HG03457 (cell line): Measurements from ENCODE around the gene METRNL.
A peak's percentile ranks its signal among the peaks of the same experiment; 100 is the strongest.
"Not testable (repeated sequence)": the region's sequence is repeated elsewhere in the genome, so short reads cannot be mapped to it uniquely, and the experiment has no call there.

Source experiments
- ATAC-seq: cut with Tn5 transposase; IDR thresholded peaks from one replicate; pipeline ENCODE4 v1.9.1; 2021; ENCODE audit warnings: moderate number of reproducible peaks; ENCODE audit not compliant: unreplicated experiment

Gene METRNL

GRCh38 chr17:83051396-83052240 lies 27.8 kb upstream of the METRNL start:
- ATAC-seq = peak; percentile 83

- ATAC-seq = no peak
Observed at GRCh38 chr17:83052241-83052564, 27.2 kb upstream of the METRNL start.

DNA sequence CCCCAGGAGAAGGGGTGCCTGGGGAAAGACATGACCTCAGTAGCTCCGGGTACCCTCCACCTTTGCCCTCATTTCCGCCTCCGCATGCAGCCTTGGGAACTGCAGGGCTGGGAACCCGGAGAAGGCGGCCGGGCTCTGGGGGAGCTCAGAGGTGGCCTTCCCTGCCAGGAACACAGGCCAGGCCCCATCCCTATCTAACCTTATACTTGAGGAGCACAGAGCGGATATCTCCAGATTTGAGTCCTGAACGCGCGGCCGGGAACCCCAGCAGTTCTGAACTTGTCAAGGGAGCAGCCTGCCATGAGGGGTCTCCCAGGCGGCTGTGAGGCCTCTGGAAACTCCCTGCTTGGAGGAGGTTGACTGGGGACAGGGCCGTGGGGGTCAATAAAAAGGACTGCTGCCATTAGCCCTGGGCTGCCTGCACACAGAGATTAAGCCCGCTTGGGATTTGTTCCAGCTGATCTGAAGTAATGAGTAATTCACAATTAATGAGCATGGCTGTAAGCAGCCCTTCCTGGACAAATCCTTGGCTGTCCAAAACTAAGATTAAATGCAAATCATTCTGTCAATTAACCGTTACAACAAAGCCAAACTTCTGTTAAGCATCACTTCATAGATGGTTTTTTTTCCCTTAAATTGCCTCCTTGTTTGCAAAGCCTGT lies 26.3 kb upstream of the METRNL start:
- no peak for ATAC-seq

- ATAC-seq = no peak
Observed at GRCh38 chr17:83053739-83054451, 25.5 kb upstream of the METRNL start.

DNA sequence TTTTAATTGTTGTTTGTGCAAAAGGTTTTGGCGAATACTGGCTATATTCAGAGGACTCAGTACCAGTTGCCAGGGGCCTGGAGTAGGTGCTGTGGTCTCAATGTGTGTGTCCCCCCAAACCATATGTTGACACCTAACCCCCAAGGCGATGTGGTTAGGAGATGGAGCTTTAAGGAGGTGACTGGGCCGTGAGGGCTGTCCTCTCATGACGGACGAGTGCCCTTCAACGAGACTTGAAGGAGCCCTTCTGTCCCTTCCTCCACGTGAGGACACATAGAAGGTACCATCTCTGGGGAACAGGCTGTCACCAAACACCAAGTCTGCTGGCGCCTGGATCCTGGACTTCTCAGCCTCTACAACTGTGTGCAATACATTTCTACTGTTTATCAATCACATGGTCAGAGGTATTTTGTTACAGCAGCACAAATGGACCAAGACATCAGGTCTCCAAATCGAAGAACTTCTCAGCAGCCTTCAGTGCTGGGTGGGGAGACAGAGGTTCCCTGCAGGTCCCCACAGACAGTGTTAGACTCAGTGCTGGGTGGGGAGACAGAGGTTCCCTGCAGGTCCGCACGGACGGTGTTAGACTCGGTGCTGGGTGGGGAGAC lies 24.8 kb upstream of the METRNL start:
- ATAC-seq = no peak

- ATAC-seq = not testable (repeated sequence)
Observed at GRCh38 chr17:83055176-83055575, 24.2 kb upstream of the METRNL start.

DNA sequence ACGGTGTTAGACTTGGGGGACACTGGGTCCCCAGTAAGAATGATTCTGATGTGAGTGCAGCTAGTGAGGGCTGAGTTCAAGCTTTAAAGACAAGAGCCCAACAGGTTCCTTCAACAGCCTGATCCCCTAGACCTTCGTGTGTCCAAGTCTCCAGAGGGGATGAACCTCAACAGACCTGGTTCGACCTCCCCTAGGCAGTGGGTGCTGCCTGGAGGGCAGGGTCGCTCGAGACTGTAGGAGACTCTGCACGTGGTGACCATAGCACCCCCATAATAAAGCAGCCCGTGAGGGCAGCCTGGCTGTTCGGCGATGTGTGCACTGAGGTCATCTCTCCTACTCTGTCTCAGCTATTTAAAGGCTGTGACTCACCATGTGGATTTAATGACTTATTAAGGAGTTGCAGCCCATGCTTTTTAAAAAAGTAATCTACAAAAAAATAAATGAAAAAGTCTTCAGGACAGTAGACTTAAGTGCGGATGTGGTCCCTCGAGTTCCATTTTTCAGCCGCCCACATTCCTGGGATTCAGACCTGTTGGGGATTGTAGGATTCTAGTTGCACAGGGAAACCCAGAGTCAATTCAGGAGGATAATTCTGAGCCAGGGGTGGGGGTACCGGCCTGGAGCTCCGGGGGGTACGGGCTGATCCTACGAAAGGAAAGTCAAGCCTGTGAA lies 23.4 kb upstream of the METRNL start:
- no peak for ATAC-seq

DNA sequence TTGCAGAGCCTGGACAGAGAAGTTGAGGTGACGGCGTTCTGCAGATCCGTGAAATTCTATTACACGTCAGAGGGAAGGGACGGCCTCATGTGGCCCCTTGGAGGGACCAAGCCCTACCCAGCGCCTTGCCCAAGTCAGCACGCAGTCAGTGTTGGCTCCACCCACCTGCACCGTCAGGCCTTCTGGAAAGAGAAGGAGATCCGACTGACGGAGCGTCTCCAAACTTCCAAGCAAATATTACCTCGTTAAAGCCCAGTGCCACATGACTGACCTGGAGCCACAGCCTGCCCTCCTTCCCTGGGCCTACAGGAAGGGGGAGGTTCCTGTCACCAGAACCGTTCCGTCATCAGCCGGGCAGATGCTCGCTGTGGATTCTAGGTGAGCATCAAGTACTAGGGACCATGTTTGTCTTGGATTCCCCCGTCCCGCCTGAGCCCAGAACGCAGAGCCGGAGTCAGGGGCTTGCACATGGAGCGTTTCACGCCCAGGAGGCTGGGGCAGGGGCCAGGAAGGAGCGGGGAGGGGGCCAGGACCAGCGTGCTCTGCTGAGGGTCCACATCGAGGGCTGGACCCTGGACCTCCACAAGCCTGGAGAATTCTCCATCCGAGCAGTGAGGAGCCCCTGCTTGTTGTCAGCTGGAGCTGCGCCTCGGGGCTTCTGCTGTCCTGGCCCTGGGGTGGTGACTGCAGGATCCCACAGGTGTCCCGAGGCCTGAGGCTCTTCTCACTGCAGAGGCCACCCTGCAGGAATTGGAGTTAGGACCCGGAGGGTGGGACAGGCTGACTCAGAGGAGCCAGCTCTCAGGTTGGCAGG lies 22.6 kb upstream of the METRNL start:
- ATAC-seq = no peak

DNA sequence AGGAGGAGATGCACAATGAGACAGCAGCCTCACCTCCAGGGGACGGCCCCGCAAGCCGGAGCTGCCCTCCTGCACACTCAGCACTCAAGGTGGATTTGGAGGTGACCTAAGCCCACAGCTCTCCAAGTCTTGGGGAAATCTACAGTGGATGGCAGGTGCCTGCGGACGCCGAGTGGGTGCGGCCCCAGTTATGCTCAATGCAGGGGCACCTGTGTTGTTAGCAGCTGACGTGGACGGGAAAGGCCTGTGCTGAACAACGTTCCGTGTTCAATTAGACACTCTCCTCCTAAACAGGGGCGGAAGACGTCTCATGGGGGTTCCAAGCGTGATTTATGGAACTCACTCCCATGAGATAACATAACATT lies 22.0 kb upstream of the METRNL start:
- ATAC-seq = no peak

DNA sequence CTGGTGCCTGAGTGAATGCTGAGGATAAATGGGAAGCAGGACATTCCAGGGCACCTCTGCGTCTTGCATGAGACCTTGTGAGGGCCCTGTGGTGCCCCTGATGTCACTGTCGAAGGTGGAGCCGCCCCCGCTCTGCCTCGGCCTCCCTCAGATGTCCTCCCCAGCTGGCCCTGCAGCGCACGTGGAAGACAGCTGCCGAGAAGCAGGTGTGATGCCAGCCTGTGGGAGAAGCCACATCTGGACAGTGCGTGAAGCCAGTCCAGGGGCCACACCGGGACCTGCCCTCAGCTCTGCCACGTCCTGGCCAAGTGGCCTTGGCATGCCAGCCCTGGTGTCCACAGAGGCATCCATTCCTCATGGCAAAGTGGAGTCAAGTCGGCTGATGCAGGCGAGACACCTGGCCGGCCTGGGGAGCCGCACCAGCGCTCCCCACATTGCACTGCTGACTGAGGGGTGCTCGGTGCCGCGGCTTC lies 21.6 kb upstream of the METRNL start:
- no peak for ATAC-seq

- no peak for ATAC-seq
Observed at GRCh38 chr17:83058266-83058798, 21.1 kb upstream of the METRNL start.

DNA sequence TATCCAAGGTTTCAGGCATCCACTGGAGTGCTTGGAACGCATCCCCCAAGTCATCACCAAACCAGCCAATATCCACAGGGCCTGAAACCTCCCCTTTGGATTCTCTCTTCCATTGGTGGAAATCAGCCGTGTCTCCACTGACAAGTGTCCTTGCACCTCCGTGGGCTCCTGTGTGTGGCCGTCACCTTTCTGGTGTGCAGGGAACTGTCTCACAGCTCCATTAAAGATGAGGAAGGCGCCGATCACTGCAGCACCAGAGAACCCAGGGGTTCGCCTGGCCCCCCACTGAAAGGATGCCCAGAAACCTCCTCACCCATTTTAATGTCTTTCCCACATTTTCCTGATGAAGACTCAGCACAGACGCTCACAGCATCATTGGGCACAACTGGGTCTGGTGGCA lies 17.8 kb upstream of the METRNL start:
- no peak for ATAC-seq

GRCh38 chr17:83062011-83062817 lies 17.2 kb upstream of the METRNL start:
- ATAC-seq = no peak

DNA sequence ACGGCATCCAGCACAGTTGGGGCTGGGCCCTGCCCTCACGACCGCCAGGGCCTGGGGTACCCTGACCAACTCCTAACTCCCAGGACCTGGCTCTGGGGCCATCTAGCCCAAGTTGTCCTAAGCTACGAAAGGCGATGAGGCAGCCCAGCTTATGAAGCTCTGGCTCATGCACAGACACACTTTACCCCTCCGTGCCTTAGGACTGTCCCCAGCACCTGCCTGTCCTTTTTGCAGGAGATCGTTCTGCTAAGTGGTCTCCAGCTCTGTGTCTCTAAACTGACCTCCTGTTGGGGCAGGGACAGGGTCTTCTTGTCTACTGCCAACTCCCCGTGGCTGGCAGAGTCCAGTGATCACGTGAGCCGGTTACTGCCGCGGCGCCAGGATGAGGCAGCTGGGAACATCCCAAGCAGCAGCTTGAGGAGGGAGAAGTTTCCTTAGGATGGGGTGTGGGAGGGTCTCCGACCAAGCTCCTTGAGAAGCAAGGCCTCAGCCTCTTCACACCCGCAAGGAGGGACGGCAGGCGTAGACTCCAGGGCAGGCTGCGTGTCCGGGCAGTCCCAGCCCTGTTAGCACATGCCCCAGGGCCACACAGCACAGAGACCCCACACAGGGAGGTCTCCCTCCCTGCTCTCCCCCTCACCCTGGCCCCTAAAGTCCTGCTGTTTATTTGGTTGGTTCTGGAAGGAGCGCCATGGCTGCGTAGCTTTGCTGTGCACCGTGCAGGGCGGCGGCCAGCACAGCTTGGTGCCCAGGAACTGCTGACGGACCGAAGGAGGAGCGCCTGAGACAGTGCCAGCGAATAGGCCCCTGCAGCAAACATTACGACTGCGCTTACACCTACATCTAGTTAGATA lies 16.4 kb upstream of the METRNL start:
- no peak for ATAC-seq

GRCh38 chr17:83064021-83064731 lies 15.2 kb upstream of the METRNL start:
- ATAC-seq = no peak

DNA sequence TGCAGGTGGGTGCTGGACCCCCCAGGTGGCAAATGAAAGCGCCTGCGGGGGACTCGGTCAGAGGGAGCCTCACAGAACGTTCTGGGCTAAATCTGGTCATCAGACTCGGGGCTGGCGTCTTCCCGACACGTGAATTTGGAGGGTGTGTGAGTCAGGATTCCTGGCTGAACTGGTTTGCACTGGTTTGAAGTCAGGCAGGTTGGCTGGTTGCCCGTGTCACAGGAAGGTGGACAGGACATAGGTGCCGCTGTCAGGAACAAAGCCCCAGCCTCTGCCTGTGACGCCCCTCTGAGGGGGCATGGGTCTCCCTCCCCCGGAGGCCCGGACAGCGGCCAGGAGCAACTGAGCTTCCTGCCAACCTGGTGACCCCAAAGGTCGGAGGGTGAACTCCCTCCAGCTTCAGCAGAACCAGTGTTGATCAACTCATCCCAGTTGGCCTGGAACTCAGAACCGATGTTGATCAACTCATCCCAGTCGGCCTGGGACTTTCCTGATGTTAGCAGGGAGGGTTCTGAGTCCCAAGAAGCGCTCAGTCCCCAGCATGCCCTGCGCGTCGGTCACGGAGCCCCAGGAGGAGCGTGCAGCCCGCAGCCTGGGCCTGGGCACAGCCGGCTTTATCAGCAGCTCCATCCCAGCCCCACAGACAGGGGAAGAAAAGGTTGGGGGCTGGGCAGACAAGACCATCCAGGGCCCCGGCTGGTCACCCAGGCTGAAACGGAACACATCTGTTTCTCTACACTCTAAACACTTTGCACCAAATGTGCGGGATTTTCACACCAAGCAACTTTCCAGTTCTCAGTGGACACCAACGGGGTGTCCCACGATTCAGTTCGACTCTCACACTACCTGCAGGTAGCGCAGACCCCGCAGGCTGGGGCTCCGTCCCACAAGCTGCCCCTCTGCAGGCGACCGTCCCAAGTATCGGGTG lies 14.4 kb upstream of the METRNL start:
- no peak for ATAC-seq
